Stimulated activated CD8-positive, alpha-beta memory T cell treated with anti-CD3 and anti-CD28 coated beads, Interleukin-4, amount 100 ng/mL, for 4 hours (primary cell): ENCODE measurements around the gene CLASRP.
"Not testable (repeated sequence)": the region's sequence is repeated elsewhere in the genome, so short reads cannot be mapped to it uniquely, and the experiment has no call there.

ENCODE experiments used
- DNase-seq, 2 donors: peaks; one replicate each; pipeline ENCODE4 v3.0.0-alpha.2; 2020; ENCODE audit warnings: low read depth in 2 of 2, low spot score in 1 of 2

Gene CLASRP, protein sequence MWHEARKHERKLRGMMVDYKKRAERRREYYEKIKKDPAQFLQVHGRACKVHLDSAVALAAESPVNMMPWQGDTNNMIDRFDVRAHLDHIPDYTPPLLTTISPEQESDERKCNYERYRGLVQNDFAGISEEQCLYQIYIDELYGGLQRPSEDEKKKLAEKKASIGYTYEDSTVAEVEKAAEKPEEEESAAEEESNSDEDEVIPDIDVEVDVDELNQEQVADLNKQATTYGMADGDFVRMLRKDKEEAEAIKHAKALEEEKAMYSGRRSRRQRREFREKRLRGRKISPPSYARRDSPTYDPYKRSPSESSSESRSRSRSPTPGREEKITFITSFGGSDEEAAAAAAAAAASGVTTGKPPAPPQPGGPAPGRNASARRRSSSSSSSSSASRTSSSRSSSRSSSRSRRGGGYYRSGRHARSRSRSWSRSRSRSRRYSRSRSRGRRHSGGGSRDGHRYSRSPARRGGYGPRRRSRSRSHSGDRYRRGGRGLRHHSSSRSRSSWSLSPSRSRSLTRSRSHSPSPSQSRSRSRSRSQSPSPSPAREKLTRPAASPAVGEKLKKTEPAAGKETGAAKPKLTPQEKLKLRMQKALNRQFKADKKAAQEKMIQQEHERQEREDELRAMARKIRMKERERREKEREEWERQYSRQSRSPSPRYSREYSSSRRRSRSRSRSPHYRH

DNA sequence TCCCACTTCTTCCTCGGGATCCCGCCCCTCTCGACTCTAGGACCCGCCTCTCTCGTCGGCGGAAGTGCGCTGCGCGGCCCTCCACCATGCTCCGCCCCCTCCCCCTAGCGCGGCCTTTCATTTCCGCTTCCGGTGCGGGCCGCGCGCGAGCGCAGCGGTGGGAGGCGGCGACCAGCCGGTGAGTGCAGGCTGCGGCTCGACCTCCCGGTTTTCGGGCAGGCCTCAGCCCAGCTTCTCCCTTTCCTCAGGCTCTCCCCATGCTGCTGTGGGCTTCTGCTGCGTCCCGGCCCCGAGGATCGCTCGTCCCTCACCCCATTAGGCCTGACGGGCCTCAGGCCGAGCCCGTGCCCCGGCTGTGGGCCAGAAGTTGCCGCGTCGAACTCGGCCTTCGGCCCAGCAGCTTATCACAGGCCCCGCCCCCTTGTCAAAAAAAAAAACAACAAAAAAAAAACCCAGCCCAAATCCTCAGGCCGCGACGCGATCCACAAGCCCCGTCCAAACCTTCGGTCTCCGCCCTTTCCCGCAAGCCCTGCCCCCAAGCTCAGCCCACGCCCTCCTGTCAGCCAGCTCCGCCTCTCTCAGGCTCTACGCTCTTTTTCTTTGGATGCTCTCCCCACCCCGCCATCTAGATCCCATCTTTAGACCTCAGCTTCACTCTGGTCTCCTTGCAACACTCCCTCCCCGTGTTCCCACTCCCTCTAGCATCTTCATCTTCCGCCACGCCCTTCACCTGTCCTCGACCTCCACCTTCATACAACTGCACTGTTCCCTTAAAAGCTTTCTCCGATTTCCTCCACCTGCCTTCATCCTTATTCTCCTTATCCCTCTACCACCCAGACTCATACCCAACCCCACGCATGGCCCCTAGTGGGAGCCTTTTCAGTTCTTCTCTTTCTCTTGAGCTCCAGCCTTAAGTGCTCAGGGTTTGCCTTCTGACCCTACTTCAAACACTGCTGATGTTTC is at the start of gene CLASRP:
Gene CLASRP (plus strand): TSS at position 115 of the 963 bp plus-strand sequence. CDS start 1,168 bp downstream, outside the sequence.
- DNase-seq = peak; percentile 73 to 75

DNA sequence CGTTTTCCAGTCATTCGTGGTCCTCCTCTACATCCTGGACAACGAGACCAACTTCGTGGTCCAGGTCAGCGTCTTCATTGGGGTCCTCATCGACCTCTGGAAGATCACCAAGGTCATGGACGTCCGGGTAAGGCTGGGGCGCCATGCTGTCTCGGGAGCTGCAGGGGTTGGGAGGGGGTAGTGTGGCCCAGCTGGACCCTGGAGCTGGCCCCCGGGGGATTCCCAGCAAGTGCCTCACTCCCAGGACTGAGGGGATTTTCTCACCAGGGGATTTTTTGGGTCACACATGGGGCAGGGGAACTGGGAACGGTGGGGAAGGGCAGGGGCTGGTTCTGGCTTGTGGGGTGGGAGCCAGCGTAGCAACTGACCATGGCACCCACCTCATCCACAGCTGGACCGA is 48.4 kb upstream of the CLASRP start:
- DNase-seq = no peak

DNA sequence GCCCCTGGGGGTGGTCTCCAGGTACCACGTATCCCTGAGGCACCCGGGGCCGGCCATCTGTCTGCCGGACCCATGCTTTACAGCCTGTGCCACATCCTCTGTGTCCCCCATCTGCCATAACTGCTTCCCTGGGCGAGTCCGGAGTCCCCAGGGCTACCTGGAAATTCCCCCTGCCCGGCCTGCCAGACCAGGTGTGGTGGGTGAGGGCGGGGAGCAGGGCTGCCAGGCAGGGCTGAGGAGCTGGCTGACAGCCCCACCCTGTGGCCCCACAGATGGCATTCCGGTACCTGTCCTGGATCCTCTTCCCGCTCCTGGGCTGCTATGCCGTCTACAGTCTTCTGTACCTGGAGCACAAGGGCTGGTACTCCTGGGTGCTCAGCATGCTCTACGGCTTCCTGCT is 47.9 kb upstream of the CLASRP start:
- DNase-seq = no peak

DNA sequence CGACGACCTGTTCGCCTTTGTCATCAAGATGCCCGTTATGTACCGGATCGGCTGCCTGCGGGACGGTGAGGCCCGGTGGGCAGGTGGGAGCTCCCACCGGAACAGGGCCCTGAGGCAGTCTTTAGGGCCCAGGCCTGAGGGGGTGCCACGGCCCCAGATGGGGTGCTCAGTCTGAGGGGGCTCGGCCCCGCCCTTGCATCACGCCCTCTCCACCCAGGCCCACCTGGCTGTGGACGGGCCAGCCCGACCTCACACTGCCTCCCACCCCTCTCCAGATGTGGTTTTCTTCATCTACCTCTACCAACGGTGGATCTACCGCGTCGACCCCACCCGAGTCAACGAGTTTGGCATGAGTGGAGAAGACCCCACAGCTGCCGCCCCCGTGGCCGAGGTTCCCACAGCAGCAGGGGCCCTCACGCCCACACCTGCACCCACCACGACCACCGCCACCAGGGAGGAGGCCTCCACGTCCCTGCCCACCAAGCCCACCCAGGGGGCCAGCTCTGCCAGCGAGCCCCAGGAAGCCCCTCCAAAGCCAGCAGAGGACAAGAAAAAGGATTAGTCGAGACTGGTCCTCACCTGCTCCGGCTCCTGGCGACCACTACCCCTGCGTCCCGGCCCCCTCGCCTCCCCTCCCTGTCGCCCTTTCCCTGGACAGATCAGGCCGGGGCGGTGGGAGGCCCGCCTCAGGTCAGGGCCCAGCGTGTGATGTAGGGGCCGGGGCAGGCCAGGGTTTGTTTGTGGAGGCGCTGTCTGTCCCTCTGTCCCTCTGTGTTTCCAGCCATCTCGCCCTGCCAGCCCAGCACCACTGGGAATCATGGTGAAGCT is 46.3 kb upstream of the CLASRP start:
- DNase-seq = no peak

DNA sequence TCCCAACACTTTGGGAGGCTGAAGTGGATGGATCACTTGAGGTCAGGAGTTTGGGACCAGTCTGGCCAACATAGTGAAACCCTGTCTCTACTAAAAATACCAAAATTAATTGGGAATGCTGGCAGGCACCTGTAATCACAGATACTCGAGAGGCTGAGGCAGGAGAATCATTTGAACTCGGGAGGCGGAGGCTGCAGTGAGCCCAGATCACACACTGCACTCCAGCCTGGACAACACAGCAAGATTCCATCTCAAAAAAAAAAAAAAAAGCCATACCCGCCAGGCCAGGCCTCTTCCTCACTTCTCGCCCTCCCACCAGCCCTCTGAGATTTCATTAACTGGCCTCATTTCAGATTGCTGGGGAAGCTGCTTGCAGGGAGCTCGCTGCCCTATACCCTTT is 45.3 kb upstream of the CLASRP start:
- DNase-seq = no peak

DNA sequence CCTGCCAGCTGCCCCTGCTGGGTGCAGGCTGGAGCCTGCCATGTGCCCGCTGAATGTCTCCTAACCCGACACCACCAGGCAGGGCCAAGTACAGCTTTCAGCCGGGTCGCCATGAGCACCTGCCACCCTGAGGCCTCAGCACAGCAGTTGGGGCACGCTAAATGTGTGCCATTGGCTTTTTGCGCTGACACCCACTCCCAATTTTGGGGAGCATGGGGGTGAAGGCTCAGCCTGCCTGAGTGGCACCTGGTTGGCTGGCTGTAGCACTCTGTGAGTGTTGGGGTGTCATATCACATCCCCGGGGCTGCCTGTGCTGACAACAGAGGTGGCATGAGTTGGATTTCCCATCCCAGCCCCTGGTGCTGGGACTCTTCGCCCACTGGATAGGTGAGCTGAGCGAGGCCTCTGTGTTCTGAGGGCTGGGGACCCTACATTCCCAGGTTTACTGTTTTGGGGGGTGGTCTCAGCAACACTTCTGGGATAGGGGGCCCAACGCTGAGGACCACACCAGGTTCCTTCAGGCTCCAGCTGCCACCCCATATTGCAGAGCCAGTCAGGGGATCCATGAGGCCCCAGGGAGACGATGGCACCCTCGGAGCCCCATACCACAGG is 44.8 kb upstream of the CLASRP start:
- DNase-seq = no peak

DNA sequence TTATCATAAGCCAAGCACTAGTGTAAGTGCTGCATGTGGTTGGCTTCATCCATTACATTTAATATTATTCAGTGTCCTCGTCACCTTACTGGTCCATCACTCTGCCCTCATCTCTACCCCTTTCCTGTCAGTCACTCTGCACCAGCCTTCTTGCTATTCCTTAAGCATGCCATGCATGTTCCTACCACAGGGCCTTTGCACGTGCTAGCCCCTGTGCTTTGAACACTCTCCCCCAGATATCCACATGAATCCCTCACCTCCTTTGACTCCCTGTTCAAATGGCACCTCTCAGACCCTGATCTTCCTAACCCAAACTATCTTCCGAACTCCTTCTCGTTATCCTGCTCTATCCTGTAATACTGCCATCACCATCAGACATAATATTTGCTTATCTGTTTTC is 40.8 kb upstream of the CLASRP start:
- no peak for DNase-seq

DNA sequence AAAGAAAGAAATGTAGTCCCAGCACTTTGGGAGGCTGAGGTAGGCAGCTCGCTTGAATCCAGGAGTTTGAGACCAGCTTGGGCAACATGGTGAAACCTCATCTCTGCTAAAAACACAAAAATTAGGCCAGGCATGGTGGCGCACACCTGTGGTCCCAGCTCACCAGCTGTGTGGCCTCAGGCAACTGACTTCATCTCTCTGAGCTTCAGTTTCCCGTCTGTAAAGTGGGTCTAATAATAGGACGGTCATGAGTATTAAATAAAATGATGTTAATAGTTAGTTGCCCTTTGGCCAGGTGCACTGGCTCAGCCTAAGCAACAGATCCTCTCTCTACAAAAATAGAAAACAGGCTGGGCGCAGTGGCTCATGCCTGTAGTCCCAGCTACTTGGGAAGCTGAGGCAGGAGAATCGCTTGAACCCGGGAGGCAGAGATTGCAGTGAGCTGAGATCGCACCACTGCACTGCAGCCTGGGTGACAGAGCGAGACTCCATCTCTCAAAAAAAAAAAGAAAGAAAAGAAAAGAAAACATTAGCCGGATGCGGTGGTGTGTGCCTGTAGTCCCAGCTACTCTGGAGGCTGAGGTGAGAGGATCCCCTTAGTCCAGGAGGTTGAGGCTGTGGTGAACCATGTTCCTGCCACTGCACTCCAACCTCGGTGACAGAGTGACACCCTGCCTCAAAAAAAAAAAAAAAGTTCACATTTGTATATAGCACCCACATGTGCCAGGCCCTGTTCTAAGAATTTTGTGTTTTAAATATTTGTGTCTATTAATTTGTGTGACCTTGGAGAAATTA is 39.5 kb upstream of the CLASRP start:
- DNase-seq = not testable (repeated sequence)

DNA sequence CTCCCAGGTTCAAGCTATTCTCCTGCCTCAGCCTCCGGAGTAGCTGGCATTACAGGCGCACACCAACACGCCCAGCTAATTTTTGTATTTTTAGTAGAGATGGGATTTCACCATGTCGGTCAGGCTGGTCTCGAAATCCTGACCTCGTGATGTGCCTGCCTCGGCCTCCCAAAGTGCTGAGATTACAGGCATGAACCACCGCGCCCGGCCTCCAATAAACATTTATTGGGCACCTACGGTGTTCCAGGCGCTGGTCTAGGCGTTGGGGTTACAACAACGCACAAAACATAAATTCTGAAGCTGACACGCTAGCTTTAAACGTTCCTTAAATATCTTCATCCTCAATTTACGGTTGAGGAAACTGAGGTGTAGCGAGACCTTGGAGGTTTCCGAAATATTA is 38.2 kb upstream of the CLASRP start:
- not testable (repeated sequence) for DNase-seq

DNA sequence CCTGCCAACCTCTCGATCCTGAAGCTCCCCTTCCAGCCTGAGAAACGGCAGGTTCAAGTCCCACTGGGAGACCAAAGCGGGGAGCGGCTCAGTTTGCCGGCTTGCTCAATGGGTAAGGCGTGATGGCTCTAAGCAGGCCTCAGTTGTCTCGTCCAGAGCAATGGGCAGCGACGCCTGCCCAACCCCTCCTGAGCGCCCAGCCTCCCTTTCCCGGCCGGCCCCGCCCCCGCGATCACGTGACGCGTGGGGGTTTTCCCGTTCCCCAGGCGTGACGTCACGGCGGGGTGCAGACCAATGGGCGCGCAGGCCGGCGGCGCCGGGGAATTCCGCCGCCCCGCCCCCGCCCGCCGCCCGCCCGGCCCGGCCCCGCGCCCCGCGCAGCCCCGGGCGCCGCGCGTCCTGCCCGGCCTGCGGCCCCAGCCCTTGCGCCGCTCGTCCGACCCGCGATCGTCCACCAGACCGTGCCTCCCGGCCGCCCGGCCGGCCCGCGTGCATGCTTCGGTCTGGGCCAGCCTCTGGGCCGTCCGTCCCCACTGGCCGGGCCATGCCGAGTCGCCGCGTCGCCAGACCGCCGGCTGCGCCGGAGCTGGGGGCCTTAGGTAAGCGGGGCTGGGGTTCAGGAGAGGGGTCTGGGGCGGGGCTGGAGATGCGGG is 37.6 kb upstream of the CLASRP start, which contains the start of gene RELB:
Gene RELB (plus strand): TSS at position 378 of the 653 bp plus-strand sequence. CDS start 116 bp downstream, at position 494.
- peak; percentile 90 to 97 for DNase-seq

DNA sequence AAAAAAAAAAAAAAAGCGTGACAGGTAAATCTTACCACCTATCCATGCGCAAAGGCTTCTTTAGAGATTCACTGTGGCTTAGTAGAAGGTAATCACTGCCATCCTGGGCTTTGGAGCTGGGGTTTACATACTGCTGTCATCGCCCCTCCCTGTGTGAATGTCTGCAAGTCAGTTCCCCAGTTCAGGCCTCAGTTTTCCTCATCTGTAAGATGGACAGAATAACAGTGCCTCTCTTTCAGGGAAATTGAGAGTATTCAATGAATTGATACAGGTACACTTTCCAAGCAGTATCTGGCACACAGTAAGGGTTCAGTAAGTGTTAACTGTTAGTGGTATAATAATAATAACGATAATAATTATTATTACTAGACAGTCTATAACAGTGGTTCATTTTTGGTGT is 35.4 kb upstream of the CLASRP start:
- no peak for DNase-seq

DNA sequence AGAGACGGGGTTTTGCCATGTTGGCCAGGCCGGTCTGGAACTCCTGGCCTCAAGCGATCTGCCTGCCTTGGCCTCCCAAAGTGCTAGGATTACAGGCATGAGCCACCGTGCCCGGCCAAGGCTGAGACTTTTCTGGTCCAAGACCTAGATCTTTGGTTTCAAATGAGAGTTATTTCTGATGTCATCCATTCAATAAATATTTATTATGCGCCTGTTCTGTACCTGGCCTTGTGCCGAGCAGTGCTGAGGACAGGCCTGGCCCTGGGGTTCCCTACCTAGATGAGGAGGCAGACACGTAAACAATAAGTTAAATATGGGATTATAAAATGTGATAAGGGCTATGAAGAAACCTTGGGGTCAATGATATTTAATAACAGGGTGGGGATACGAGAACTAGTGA is 33.1 kb upstream of the CLASRP start:
- no peak for DNase-seq

DNA sequence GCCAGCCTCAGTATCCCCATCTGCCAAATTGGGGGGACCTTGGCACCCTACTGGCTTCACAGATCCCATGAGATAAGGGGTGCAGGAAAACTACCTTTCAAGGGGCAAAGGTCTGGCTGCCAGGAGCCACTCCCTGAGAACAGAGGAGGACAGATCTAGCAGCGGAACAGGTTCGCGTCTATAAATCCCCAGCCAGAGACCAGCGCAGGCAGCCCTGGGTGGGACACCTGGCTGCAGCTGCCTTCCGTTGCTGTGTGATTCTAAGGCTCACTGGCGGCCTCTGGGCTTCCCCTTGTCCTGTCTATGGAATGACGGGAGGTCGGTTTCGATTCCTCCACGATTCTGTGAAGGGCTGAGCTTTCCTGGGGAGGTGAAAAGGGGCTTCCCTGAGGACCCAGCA is 30.3 kb upstream of the CLASRP start:
- DNase-seq = no peak

DNA sequence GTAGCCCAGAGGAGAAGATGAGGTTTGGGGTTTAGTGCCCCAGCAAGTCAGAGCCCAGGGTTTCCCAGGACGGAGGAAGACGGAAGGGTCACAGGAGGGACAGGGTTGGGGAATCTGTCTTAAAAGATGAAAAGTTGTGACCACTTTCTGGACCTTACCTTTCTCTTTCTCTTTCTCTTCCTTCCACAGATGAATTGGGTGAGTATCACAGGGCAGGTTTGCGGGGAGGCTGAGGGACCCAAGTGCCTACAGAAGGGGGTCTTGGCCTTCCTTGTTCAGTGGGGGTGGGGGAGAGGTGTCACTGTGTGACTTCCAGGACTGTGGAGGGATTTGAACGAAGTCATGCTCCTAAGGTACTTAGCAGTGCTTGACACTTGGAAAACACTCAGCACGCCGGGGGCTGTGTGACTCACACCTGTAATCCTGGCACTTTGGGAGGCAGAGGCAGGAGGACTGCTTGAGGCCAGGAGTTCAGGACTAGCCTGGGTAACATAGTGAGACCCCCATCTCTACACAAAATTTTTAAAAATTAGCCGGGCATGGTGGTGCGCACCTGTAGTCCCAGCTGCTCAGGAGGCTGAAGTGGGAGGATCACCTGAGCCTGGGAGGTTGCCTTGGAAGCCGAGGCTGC is 29.1 kb upstream of the CLASRP start:
- no peak for DNase-seq

DNA sequence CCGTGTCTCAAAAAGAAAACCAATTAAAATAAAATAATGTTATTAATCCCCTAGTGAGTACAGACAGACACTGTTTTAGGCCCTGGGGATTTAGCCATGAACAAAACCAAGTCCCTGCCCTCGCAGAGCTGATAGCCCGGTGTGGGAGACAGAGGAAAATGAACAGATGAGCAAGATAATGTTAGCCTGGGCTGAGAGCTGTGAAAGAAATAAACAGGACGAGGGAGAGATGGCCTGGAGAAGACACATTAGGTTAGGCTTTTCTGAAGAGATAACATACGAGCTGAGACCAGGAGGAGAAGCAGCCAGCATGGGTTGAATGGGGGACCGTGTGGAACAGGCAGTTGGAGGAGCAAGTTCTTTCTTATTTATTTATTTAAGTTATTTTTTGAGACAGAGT is 28.5 kb upstream of the CLASRP start:
- DNase-seq = no peak

DNA sequence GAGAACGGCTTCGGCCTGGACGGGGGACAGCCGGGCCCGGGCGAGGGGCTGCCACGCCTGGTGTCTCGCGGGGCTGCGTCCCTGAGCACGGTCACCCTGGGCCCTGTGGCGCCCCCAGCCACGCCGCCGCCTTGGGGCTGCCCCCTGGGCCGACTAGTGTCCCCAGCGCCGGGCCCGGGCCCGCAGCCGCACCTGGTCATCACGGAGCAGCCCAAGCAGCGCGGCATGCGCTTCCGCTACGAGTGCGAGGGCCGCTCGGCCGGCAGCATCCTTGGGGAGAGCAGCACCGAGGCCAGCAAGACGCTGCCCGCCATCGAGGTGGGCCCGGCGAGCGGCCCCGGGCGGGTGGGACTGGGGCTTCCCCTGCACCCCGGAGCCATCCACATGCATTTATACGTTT is 26.9 kb upstream of the CLASRP start:
- DNase-seq = no peak

DNA sequence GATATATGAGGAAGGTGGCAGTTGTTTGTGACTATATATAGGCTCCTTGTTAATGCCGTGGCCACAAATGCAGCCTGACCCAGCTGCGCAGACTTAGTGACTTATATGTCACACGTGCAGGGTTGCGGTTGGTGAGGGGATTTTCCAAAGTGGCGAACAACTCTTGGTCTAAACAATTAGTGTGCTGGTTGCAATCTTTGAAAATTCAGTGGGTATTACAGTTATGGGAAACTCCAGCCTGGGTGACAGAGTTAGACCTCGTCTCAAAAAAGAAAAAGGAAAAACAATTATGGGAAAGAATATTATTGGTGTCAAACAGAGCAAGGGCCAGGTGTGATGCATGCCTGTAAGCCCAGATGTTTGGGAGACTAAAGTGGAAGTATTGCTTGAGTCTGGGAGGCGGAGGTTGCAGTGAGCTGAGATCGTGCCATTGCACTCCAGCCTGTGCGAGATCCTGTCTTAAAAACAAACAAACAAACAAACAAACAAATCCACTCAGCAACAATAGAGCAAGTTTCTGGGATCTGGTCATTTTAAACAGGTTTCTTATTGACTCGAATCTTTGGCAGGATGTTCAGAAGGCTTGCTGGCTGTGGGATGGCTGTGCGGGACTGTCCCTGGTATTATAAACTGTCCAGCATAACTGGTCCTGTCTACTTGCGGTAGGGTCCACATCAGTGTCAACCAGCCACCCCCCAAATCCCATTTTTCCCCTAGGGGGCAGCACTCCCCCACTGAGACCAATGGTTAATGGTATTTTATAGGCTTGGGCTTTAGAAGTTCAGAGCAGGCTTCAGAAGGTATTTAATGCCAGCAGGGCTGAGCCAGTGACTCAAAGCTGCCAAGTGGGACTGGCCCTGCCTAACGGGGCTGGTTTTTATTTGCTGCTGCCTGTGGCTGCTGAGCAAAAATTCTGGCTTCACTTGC is 22.2 kb upstream of the CLASRP start:
- peak; percentile 33 to 58 for DNase-seq
